GM23338 (cell line): ENCODE data around the gene GCAT. TPM values are rescaled to one million over a fixed set of nuclear protein-coding genes. Genes with fewer than 3 reads are reported as not detected.

ENCODE experiments used
- ATAC-seq: fragments of 200-7000 bp; cut with Tn5 transposase; 3 replicates; pipeline ENCODE4 v1.9.1; 2020
- DNase-seq: peaks from one replicate; pipeline ENCODE4 v3.0.0-alpha.2; 2015; ENCODE audit warnings: low spot score
- H2AFZ ChIP-seq: fragments of 200-600 bp; sonication (generic); 2 replicates; pipeline ENCODE4 v1.8.0; 2016; ENCODE audit warnings: antibody characterized with exemption, mild to moderate bottlenecking, moderate library complexity
- H3F3A ChIP-seq: fragments of 200-600 bp; sonication (generic); replicated peaks from 2 replicates; pipeline ENCODE4 v1.8.0; 2017; ENCODE audit warnings: antibody characterized with exemption, mixed run types, low read depth
- H3K27ac ChIP-seq: fragments of 200-600 bp; sonication (generic); 2 replicates; pipeline ENCODE4 v1.6.1; 2016; ENCODE audit warnings: low read depth
- H3K27me3 ChIP-seq: fragments of 200-600 bp; sonication (generic); 2 replicates; pipeline ENCODE4 v1.8.0; 2016; ENCODE audit warnings: mild to moderate bottlenecking, mixed run types, moderate library complexity; ENCODE audit not compliant: insufficient read depth
- H3K36me3 ChIP-seq: fragments of 200-600 bp; sonication (generic); 2 replicates; pipeline ENCODE4 v1.8.0; 2016; ENCODE audit warnings: mild to moderate bottlenecking; ENCODE audit not compliant: insufficient read depth
- H3K4me1 ChIP-seq: fragments of 200-600 bp; sonication (generic); 2 replicates; pipeline ENCODE4 v1.8.0; 2016; ENCODE audit warnings: mild to moderate bottlenecking, moderate library complexity; ENCODE audit not compliant: insufficient read depth
- H3K4me2 ChIP-seq: fragments of 200-600 bp; sonication (generic); 2 replicates; pipeline ENCODE4 v1.7.1; 2017; ENCODE audit warnings: mixed run types
- H3K4me3 ChIP-seq: fragments of 200-600 bp; sonication (generic); 2 replicates; pipeline ENCODE4 v1.6.1; 2016; ENCODE audit warnings: mixed run types
- H3K79me2 ChIP-seq: fragments of 200-600 bp; sonication (generic); replicated peaks from 2 replicates; pipeline ENCODE4 v1.8.0; 2017; ENCODE audit warnings: mild to moderate bottlenecking; ENCODE audit not compliant: insufficient read depth
- H3K9me2 ChIP-seq: fragments of 200-600 bp; sonication (generic); 2 replicates; pipeline ENCODE4 v1.8.0; 2017; ENCODE audit not compliant: insufficient read depth
- H4K20me1 ChIP-seq: fragments of 200-600 bp; sonication (generic); replicated peaks from 2 replicates; pipeline ENCODE4 v1.8.0; 2017; ENCODE audit warnings: mild to moderate bottlenecking; ENCODE audit not compliant: insufficient read depth
- H3K27ac Mint-ChIP-seq: 2 replicates; pipeline ENCODE4 v1.8.0; 2020; ENCODE audit warnings: inconsistent platforms, mild to moderate bottlenecking, moderate library complexity, mixed read lengths
- H3K27me3 Mint-ChIP-seq: 3 replicates; pipeline ENCODE4 v1.8.0; 2022; ENCODE audit warnings: low read depth, mild to moderate bottlenecking, moderate library complexity, mixed read lengths, inconsistent platforms; ENCODE audit not compliant: insufficient read depth, poor library complexity
- H3K36me3 Mint-ChIP-seq: 3 replicates; pipeline ENCODE4 v1.8.0; 2021; ENCODE audit warnings: low read depth, mild to moderate bottlenecking, inconsistent platforms, moderate library complexity, mixed read lengths
- H3K4me1 Mint-ChIP-seq: 3 replicates; pipeline ENCODE4 v1.8.0; 2020; ENCODE audit warnings: mild to moderate bottlenecking, inconsistent platforms, mixed read lengths
- H3K4me3 Mint-ChIP-seq: 3 replicates; pipeline ENCODE4 v1.8.0; 2021; ENCODE audit warnings: moderate library complexity, mild to moderate bottlenecking, inconsistent platforms, mixed read lengths
- H3K9me3 Mint-ChIP-seq: 3 replicates; pipeline ENCODE4 v1.8.0; 2020; ENCODE audit warnings: moderate library complexity, mild to moderate bottlenecking, inconsistent platforms, mixed read lengths
- CREB1 ChIP-seq: fragments of 250-450 bp; sonication (Bioruptor Pico); IDR thresholded peaks from 2 replicates; pipeline ENCODE4 v1.5.0; 2020; ENCODE audit warnings: low read depth, mild to moderate bottlenecking, moderate library complexity
- CTCF ChIP-seq, 2 experiments: fragments of 200-600 bp in 1 of 2; sonication (generic) in 1 of 2; conservative IDR thresholded peaks; 2 replicates each; pipeline versions ENCODE4 v1.5.1 to v1.6.1; 2016 to 2017; ENCODE audit warnings: antibody characterized with exemption in 2 of 2, low read depth in 2 of 2, mild to moderate bottlenecking in 2 of 2, moderate library complexity in 1 of 2
- ETS1 ChIP-seq: IDR thresholded peaks from 2 replicates; pipeline ENCODE4 v1.6.1; 2016; ENCODE audit warnings: antibody characterized with exemption
- EZH2 ChIP-seq: fragments of 200-600 bp; sonication (generic); IDR thresholded peaks from one replicate; pipeline ENCODE4 v1.8.0; 2017; ENCODE audit warnings: antibody characterized with exemption, mild to moderate bottlenecking, low read depth; ENCODE audit not compliant: unreplicated experiment
- NANOG ChIP-seq: IDR thresholded peaks from 2 replicates; pipeline ENCODE4 v1.6.1; 2016; ENCODE audit warnings: antibody characterized with exemption, borderline replicate concordance
- REST ChIP-seq: IDR thresholded peaks from one replicate; pipeline ENCODE4 v1.6.1; 2018; ENCODE audit warnings: antibody characterized with exemption; ENCODE audit not compliant: unreplicated experiment
- STAT1 ChIP-seq: IDR thresholded peaks from one replicate; pipeline ENCODE4 v1.6.1; 2016; ENCODE audit warnings: antibody characterized with exemption; ENCODE audit not compliant: unreplicated experiment
- ZNF114 ChIP-seq: fragments of 250-450 bp; sonication (Bioruptor Pico); IDR thresholded peaks from 2 replicates; pipeline ENCODE4 v1.5.0; 2020; ENCODE audit warnings: mild to moderate bottlenecking, moderate library complexity
- ZNF331 ChIP-seq: fragments of 250-450 bp; sonication (Bioruptor Pico); IDR thresholded peaks from 2 replicates; pipeline ENCODE4 v1.5.0; 2020; ENCODE audit warnings: low read depth, mild to moderate bottlenecking, moderate library complexity
- polyA plus RNA-seq: library from polyadenylated mRNA; unstranded; fragments of >200 nt; fragmentation: Nextera tagmentation; extraction: Ambion mirVana; gene quantifications from 2 replicates; pipeline ENCODE4 v1.2.1, GENCODE V29; 2016
- total RNA-seq: library from RNA; depleted of rRNA; stranded (reverse); fragments of >200 nt; shearing (Covaris generic); gene quantifications from 2 replicates; pipeline ENCODE4 v1.2.3, GENCODE V29; 2014

Gene GCAT
- total and polyA plus RNA-seq, 2 experiments from 2014 or later, result 36.8 to 61.3 TPM

GRCh38 chr22:37759281-37759680 is 48.5 kb upstream of the GCAT start:
- no peak overlapping the region for H3K27ac Mint-ChIP-seq
- peaks cover 11% of the 10 kb centered on the region for H3K27me3 Mint-ChIP-seq
- peaks cover 36% of the 10 kb centered on the region for H3K36me3 Mint-ChIP-seq
- no peaks in the 10 kb centered on the region; the same call in 1 of the 2 replicates for H3K36me3 ChIP-seq
- H3K4me2 ChIP-seq, result no peak overlapping the region
- H2AFZ ChIP-seq, result no peak overlapping the region
- H3K4me3 Mint-ChIP-seq, result no peak overlapping the region
- H3K9me3 Mint-ChIP-seq, result no peaks in the 10 kb centered on the region
- no peaks in the 10 kb centered on the region for H3K4me1 ChIP-seq
- no peaks in the 10 kb centered on the region for H3F3A ChIP-seq
- no peak overlapping the region for H3K4me3 ChIP-seq
- DNase-seq (no peak), ATAC-seq (no peak)
- no peaks in the 10 kb centered on the region for H4K20me1 ChIP-seq
- no peaks in the 10 kb centered on the region for H3K4me1 Mint-ChIP-seq
- H3K79me2 ChIP-seq, result no peaks in the 10 kb centered on the region
- TF ChIP-seq ZNF331 (CRISPR knock-in tag) (no peak), CREB1 (CRISPR knock-in tag) (no peak), CTCF (conservative IDR thresholded peaks at IDR 0.05; ENCODE audit: low read depth in 2 of 2) (no peak), STAT1 (no peak), NANOG (no peak)
- no peaks in the 10 kb centered on the region for H3K9me2 ChIP-seq
- H3K27me3 ChIP-seq, result no peaks in the 10 kb centered on the region
- H3K27ac ChIP-seq, result no peak overlapping the region

GRCh38 chr22:37760152-37760551 is 47.6 kb upstream of the GCAT start:
- Histone ChIP-seq H3K4me3 (no peak overlapping the region), H3K9me2 (no peaks in the 10 kb centered on the region), H2AFZ (no peak overlapping the region), H3K4me1 (no peaks in the 10 kb centered on the region), H4K20me1 (no peaks in the 10 kb centered on the region), H3K79me2 (no peaks in the 10 kb centered on the region), H3K27me3 (no peaks in the 10 kb centered on the region), H3K27ac (no peak overlapping the region), H3F3A (no peaks in the 10 kb centered on the region), H3K4me2 (no peak overlapping the region), H3K36me3 (no peaks in the 10 kb centered on the region; the same call in 1 of the 2 replicates)
- H3K4me1 Mint-ChIP-seq, result no peaks in the 10 kb centered on the region
- peaks cover 11% of the 10 kb centered on the region for H3K27me3 Mint-ChIP-seq
- H3K36me3 Mint-ChIP-seq, result peaks cover 32% of the 10 kb centered on the region
- H3K27ac Mint-ChIP-seq, result no peak overlapping the region
- ATAC-seq, result no peak
- no peaks in the 10 kb centered on the region for H3K9me3 Mint-ChIP-seq
- H3K4me3 Mint-ChIP-seq, result no peak overlapping the region
- DNase-seq, result no peak
- no peak for TF ChIP-seq EZH2
- no peak for TF ChIP-seq REST
- TF ChIP-seq NANOG, result no peak
- TF ChIP-seq ZNF114 (CRISPR knock-in tag), result no peak
- TF ChIP-seq STAT1, result no peak
- no peak for TF ChIP-seq CTCF (conservative IDR thresholded peaks at IDR 0.05; ENCODE audit: low read depth in 2 of 2)
- TF ChIP-seq ETS1, result no peak
